Measurements from ENCODE around the gene NUP62.

DNA sequence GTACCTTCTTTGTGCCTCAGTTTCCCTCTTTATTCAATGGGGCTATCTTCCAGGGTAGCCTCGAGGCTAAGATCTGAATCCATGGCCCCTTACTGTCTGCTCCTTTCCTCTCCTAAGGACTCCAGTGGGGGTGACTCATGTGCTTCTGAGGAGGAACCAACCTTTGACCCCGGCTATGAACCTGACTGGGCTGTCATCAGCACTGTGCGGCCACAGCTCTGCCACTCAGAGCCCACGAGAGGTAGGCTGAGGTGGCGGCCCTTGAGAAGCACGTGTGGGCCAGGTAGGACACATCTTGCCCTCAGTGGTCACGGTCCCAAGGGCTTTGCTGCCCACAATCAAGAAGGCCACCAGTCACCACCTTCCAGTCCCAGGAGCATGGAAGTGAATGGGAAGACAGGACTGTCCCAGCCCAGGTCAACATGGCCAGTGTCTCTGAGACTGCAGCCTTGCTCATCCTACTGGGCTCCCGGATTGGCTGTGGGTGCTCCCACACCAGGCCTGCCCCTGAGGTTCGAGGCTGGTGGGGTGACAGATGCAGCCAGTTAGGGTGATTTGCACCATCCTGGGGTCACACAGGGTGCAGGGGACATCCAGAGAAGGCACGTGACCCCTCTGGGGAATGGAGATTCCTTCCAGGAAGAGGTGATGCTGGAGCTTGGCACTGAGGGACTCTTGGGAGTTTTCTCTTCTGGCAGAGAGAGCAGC, 49.0 kb downstream of the NUP62 start:
- TF ChIP-seq, protein P1, sequence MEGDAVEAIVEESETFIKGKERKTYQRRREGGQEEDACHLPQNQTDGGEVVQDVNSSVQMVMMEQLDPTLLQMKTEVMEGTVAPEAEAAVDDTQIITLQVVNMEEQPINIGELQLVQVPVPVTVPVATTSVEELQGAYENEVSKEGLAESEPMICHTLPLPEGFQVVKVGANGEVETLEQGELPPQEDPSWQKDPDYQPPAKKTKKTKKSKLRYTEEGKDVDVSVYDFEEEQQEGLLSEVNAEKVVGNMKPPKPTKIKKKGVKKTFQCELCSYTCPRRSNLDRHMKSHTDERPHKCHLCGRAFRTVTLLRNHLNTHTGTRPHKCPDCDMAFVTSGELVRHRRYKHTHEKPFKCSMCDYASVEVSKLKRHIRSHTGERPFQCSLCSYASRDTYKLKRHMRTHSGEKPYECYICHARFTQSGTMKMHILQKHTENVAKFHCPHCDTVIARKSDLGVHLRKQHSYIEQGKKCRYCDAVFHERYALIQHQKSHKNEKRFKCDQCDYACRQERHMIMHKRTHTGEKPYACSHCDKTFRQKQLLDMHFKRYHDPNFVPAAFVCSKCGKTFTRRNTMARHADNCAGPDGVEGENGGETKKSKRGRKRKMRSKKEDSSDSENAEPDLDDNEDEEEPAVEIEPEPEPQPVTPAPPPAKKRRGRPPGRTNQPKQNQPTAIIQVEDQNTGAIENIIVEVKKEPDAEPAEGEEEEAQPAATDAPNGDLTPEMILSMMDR (IDR thresholded peaks at IDR 0.05), result no peak
- no peak for TF ChIP-seq POLR2A (IDR thresholded peaks at IDR 0.05)

Measured in prostate gland (tissue), 2 donors.